Measurements from ENCODE around the gene DPP10.

GRCh38 chr2:114424699-114425098, 17.7 kb upstream of the DPP10 start:
- TF ChIP-seq, protein P1, sequence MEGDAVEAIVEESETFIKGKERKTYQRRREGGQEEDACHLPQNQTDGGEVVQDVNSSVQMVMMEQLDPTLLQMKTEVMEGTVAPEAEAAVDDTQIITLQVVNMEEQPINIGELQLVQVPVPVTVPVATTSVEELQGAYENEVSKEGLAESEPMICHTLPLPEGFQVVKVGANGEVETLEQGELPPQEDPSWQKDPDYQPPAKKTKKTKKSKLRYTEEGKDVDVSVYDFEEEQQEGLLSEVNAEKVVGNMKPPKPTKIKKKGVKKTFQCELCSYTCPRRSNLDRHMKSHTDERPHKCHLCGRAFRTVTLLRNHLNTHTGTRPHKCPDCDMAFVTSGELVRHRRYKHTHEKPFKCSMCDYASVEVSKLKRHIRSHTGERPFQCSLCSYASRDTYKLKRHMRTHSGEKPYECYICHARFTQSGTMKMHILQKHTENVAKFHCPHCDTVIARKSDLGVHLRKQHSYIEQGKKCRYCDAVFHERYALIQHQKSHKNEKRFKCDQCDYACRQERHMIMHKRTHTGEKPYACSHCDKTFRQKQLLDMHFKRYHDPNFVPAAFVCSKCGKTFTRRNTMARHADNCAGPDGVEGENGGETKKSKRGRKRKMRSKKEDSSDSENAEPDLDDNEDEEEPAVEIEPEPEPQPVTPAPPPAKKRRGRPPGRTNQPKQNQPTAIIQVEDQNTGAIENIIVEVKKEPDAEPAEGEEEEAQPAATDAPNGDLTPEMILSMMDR (IDR thresholded peaks at IDR 0.05): no peak
- TF ChIP-seq POLR2A (IDR thresholded peaks at IDR 0.05) (no peak), POLR2AphosphoS5 (IDR thresholded peaks at IDR 0.05) (no peak), EP300 (IDR thresholded peaks at IDR 0.05) (no peak)
